HL-60/S4 (cell line): ENCODE data around the gene PRSS57.
"Not testable (repeated sequence)": the region's sequence is repeated elsewhere in the genome, so short reads cannot be mapped to it uniquely, and the experiment has no call there.

Source experiments
- in situ Hi-C: fragments of 300-500 bp; cut with MboI; formaldehyde crosslinking; loops from 2 replicates; pipeline ENCODE4 v1.14.3; 2022; ENCODE audit warnings: low sequenced_read_pairs

The PRSS57 gene

DNA sequence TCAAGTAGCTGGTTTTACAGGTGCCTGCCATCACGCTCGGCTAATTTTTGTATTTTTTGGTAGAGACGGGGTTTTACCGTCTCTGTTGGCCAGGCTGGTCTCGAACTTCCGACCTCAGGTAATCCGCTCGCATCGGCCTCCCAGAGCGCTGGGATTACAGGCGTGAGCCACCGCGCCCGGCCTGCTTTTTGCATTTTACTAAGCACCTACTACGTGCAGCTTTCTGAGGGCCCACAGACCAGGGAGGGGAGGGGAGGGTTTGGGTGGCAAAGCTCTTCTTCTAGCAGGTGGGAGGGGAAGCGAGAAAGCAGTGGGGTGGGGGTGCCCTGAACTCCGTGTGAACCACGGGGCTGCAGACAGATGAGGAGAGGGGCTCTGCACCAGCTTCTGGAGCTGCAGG, 28.5 kb upstream of the PRSS57 start:
- in situ Hi-C loops: no loop called here

DNA sequence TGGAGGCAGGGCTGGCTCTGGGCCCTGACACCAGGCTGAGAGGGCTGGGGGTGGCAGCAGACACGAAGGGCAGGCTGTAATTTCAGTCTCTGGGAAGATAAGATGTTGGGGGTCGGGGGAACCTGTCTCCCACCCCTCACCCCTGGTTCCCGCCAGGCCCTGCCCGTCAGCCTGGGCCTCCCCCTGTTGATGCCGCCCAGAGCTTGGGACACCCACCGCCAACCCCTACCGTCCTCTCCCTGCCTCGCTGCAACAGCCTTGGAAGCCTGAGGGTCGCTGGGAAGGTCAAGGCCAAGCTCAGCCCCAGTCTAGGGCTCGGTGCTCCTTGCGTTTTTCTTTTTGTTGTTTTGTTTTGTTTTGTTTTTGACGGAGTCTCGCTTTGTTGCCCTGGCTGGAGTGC, 28.0 kb upstream of the PRSS57 start:
- in situ Hi-C loops: no loop called here

- in situ Hi-C loops: no loop called here
These were observed 27.4 kb upstream of the PRSS57 start for GRCh38 chr19:722553-723101.

GRCh38 chr19:720345-721160, 25.3 kb upstream of the PRSS57 start:
- in situ Hi-C loops: no loop called here

- in situ Hi-C loops: no loop called here
These were observed 24.5 kb upstream of the PRSS57 start for GRCh38 chr19:719636-720344.

DNA sequence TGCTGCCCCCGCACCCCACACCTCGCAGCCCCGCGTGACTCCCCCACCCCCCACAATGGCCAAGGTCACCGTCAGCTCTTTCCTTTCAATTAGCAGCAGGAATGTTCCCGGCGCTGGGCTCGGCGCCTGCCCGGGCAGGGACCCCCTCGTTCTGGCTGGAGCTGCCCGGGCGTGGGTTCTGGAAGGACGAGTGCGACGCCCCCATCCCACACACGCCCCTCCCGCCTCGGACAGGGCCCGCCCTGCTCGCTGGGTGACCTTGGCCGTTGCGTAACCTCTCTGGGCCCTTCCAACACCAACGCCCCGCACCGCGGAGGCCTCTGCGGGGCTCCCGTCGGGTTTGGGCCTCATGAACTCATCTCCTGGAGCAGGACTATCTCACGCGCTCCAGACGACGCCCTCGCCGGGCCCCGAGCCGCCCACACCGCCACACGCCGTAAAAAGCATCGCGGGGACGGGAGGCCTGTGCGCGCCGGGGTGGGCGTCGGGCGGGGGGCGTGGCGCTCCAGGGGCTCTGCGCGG, 23.8 kb upstream of the PRSS57 start:
- in situ Hi-C loops: no loop called here

- in situ Hi-C loops: no loop called here
These were observed 23.1 kb upstream of the PRSS57 start for GRCh38 chr19:718251-718951.

GRCh38 chr19:715347-715746, 20.1 kb upstream of the PRSS57 start:
- in situ Hi-C loops: no loop called here

DNA sequence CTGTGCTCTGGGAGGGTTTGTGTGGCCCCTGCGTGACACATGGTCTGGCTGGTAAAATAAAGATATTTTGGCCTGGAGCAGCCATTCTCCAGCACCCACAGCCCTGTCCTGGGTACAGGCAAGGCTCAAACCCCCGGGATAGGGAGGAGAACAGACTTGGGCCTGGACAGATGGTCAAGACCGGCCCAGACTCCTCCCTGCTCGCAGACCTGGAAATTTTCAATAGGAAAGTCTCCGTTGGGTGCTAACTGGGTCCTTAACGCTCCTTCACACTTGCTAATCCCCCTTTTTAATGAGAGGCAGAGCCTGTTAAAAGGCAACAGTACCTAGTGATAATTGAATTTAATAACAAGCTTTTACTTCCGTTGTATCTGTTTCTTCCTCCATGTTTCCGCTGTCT, 16.0 kb upstream of the PRSS57 start:
- in situ Hi-C loops: no loop called here

DNA sequence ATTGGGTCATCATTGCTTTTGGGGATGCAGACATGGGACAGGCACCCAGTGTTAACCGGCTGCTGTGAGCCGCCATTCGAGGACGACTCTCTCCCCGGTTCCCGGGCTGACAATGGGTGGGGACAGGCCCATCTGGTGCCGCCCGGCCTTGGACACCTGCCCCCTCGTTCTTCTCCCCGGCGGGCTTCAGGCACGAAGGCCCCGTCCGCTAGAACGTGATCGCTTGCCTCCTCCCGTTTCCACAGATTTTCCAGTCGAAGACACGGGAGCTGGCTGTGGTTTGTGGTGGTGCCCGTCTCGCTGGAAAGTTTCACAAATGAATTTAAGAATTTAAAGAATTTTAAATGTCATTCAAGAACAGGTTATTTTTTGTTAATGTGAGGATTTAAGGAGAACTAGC, 15.5 kb upstream of the PRSS57 start:
- in situ Hi-C loops: no loop called here

GRCh38 chr19:709965-710571, 14.8 kb upstream of the PRSS57 start:
- in situ Hi-C loops: no loop called here

DNA sequence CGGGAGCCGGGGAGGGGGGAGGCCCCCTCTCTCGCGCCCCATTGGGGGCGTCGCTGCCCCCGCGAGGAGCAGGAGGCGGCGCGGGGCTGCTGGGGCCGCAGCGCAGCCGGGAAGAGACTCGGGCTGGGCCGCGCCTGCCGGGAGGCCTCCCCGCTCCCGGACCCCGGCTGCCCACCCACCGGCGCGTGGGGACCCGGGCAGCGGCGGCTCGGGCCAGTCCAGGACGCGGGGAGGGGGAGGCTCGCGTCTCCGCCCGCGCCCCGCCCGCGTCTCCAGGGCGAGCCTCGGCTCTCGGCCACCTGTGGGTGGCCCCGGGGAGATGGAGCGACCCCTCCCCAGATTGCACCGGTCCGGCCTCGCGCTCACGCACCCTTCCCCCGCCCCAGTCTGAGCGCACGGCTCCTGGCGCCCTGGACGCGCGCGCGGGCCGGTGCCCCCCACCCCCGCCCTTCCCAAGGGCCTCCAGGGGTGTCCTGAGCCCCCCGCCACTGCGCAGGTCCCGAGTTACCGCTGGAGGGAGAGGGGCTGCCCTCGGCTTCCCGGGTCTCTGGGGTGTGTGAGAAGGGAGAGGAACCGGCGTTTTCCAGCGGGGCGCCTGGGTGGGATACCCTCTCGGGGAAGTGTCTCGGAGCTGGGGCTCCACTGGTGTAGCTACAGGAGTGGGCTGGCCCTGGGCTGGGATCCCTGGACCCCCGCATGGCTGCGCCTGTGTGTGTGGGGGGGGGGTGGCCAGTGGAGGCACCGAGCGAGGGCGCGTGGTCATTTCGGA, 14.1 kb upstream of the PRSS57 start:
- in situ Hi-C loops: no loop called here

DNA sequence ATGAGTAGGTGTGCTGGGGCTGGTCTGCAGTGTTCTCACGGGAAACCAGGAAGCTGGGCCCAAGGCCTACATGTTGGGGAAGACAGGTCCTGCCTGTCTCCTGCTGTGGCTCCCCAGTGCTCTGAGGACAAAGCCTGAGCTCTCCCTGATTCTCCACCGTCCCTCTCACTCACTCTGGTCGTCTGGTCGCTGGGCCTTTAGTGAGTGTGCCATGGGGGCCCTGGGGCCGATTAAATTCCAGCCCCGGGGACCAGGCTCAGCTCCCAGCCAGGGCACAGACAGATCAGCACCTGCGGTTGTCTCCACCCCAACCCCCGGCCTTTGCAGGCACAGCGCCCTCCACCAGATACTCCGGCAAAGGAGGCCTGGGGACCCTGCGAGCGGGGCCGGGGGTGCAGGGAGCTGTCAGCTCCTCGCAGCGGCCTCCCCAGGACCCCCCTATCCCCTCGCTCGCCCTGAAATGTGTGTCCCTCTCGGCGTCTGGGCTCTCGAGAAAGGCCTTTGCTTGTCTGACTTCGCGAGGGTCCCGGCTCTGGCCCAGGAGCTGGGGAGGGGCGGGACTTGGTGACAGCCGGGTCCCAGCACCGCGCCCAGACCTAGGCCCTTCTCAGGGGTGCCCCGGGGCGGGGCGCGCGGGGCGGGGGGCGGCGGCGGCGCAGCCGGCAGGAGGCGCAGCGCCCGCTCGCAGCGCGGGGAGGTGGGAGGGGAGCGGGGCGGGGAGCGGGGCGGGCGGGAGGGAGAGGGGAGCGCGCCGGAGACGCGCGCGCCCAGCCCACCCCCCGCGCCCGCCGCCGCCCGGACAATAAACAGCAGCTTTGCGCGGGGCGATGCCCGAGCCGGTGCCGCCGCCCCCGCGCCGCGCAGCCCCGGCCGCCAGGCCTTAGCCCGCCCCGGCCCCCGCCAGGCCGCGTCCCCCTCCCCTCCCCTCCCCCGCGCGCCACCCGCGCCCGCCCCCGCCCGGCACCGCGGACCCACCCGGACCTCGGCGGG, 13.2 kb upstream of the PRSS57 start, which contains the start of gene PALM:
Gene PALM (plus strand): TSS at position 782 of the 990 bp plus-strand sequence. CDS start 212 bp downstream, outside the sequence.
- in situ Hi-C loops: no loop called here

- in situ Hi-C loops: no loop called here
These were observed 9.1 kb upstream of the PRSS57 start for GRCh38 chr19:704447-704741.

GRCh38 chr19:703651-704446, 8.6 kb upstream of the PRSS57 start:
- in situ Hi-C loops: no loop called here

- in situ Hi-C loops: no loop called here
These were observed 8.0 kb upstream of the PRSS57 start for GRCh38 chr19:703329-703650.

GRCh38 chr19:702847-703246, 7.6 kb upstream of the PRSS57 start:
- in situ Hi-C loops: not testable (repeated sequence)

GRCh38 chr19:699885-700284, 4.6 kb upstream of the PRSS57 start:
- in situ Hi-C loops: not testable (repeated sequence)
